Psoas muscle (tissue), 8 donors: ENCODE results near the gene MORN1. TPM values are rescaled to one million over a fixed set of nuclear protein-coding genes. Genes with fewer than 3 reads are reported as not detected.
"Not testable (repeated sequence)": the region's sequence is repeated elsewhere in the genome, so short reads cannot be mapped to it uniquely, and the experiment has no call there.

ENCODE experiments used
- ATAC-seq, 4 donors: fragments of 200-7000 bp; cut with Tn5 transposase; one replicate each; pipeline ENCODE4 v1.9.1; 2020; ENCODE audit warnings: moderate library complexity in 3 of 4, mild to moderate bottlenecking in 2 of 4
- DNase-seq, 2 donors: peaks; one replicate each; pipeline ENCODE4 v3.0.0-alpha.2; 2020
- H3K27ac ChIP-seq: fragments of 200-600 bp; one replicate; pipeline ENCODE4 v1.8.0; 2022
- H3K27me3 ChIP-seq, 3 donors: fragments of 200-600 bp in 1 of 3; one replicate each; pipeline versions ENCODE4 v1.6.1 to v1.8.0; 2013 to 2022; ENCODE audit warnings: low read length in 2 of 3, mild to moderate bottlenecking in 2 of 3, moderate library complexity in 1 of 3; ENCODE audit not compliant: insufficient read depth in 3 of 3
- H3K36me3 ChIP-seq, 2 donors: fragments of 200-600 bp in 1 of 2; one replicate each; pipeline versions ENCODE4 v1.6.1 to v1.8.0; 2013 to 2022; ENCODE audit warnings: low read depth in 1 of 2, mild to moderate bottlenecking in 1 of 2, moderate library complexity in 1 of 2; ENCODE audit not compliant: insufficient read depth in 1 of 2
- H3K4me1 ChIP-seq: fragments of 200-600 bp; one replicate; pipeline ENCODE4 v1.8.0; 2022
- H3K4me3 ChIP-seq: fragments of 200-600 bp; one replicate; pipeline ENCODE4 v1.8.0; 2022; ENCODE audit warnings: mild to moderate bottlenecking
- H3K9me3 ChIP-seq: fragments of 200-600 bp; one replicate; pipeline ENCODE4 v1.8.0; 2022
- CTCF ChIP-seq: fragments of 200-600 bp; IDR thresholded peaks from one replicate; pipeline ENCODE4 v1.8.0; 2022; ENCODE audit warnings: antibody characterized with exemption
- WGBS, 3 donors: extraction: QIAGEN DNeasy Blood & Tissue Kit; methylation state at CpG; one replicate each; pipeline versions ENCODE4 v1.1.6 to v1.1.7; 2013; 5-methylcytosine and 5-hydroxymethylcytosine counted together
- intact Hi-C, 2 donors: fragments of 100-400 bp; cut with DNase I; formaldehyde crosslinking; loops; one replicate each; pipeline versions ENCODE4 v1.11.0 to v1.14.2; 2022
- polyA plus RNA-seq, 3 donors: library from polyadenylated mRNA; stranded (reverse); fragments of 200-250 nt; gene quantifications; one replicate each; pipeline ENCODE4 v1.2.3, GENCODE V29; 2013
- total RNA-seq, 4 donors: library from RNA; stranded (reverse); fragmentation: NEBNext Ultra II Directional in 2 of 4; extraction: Animal tissue kit (Norgen Biotek cat#: 25700) in 2 of 4; gene quantifications; one replicate each; pipeline versions ENCODE4 v1.2.1 to v1.2.4, GENCODE V29; 2021 to 2023
- donor health status: healthy with polysubstance abuse.
- donor health status: DM: no; HTN: no; CAD: no; lungs with moderate emphysema.
- donor health status: Bipolar disorder and iron deficiency.
- donor health status: healthy.
- donor health status: DM: yes; HTN: yes; CAD: no.
- donor health status: DM: no; HTN: no; CAD: no.
- donor health status: DM: no; HTN: no; CAD: no.
- donor health status: DM: yes; HTN: yes; CAD: no.

MORN1 gene
- total and polyA plus RNA-seq, 7 donors: 1.2 to 7.3 (median 4.2) TPM

GRCh38 chr1:2330035-2330434 is 61.3 kb downstream of the MORN1 start:
- no peak for TF ChIP-seq CTCF
- Histone ChIP-seq H3K4me1 (peaks cover 8% of the 10 kb centered on the region), H3K9me3 (no peaks in the 10 kb centered on the region), H3K36me3 (no peaks in the 10 kb centered on the region), H3K4me3 (no peak overlapping the region), H3K27ac (no peak overlapping the region), H3K27me3 (peaks cover 0 to 13% (median 5%) of the 10 kb centered on the region in 3 donors)
- DNase-seq: no peak
- intact Hi-C loops: no loop called here
- 71 to 77% (median 72%) methylated on average over 10 to 12 of the region's 12 CpGs for WGBS, 3 donors
- ATAC-seq: no peak

GRCh38 chr1:2328676-2329455 is 62.5 kb downstream of the MORN1 start:
- TF ChIP-seq CTCF: no peak
- no peak overlapping the region for H3K4me3 ChIP-seq
- H3K27me3 ChIP-seq: peaks cover 0 to 13% (median 3%) of the 10 kb centered on the region in 3 donors
- 76 to 82% (median 79%) methylated on average over 24 of the region's 24 CpGs for WGBS, 3 donors
- no peaks in the 10 kb centered on the region for H3K9me3 ChIP-seq
- no peaks in the 10 kb centered on the region for H3K36me3 ChIP-seq
- no peak overlapping the region for H3K27ac ChIP-seq
- no peak for ATAC-seq
- DNase-seq: no peak
- peaks cover 8% of the 10 kb centered on the region for H3K4me1 ChIP-seq
- intact Hi-C loops: loop anchor here in 1 of 2 donors (5.0 kb wide), 1 partner anchor 48 kb away; no protein-coding TSS in a partner anchor

- 91 to 92% (median 91%) methylated on average over 22 of the region's 22 CpGs for WGBS, 3 donors
- H3K27me3 ChIP-seq: peaks cover 0 to 13% (median 2%) of the 10 kb centered on the region in 3 donors
- no peaks in the 10 kb centered on the region for H3K36me3 ChIP-seq
- no peak overlapping the region for H3K4me3 ChIP-seq
- no peaks in the 10 kb centered on the region for H3K9me3 ChIP-seq
- no peak for ATAC-seq
- H3K27ac ChIP-seq: no peak overlapping the region
- no peak for TF ChIP-seq CTCF
- intact Hi-C loops: loop anchor here in 1 of 2 donors (5.0 kb wide), 1 partner anchor 49 kb away; no protein-coding TSS in a partner anchor
- H3K4me1 ChIP-seq: peaks cover 8% of the 10 kb centered on the region
- DNase-seq: no peak
Measured at GRCh38 chr1:2327841-2328240, 63.5 kb downstream of the MORN1 start.

GRCh38 chr1:2327162-2327561 is 64.2 kb downstream of the MORN1 start:
- not testable (repeated sequence) for H3K36me3 ChIP-seq, DNase-seq, ATAC-seq, H3K9me3 ChIP-seq, H3K4me3 ChIP-seq, H3K27ac ChIP-seq
- H3K4me1 ChIP-seq: peaks cover 13% of the 10 kb centered on the region
- intact Hi-C loops: loop anchor here in 1 of 2 donors (5.0 kb wide), 1 partner anchor 50 kb away; no protein-coding TSS in a partner anchor
- peaks cover 0 to 19% (median 0%) of the 10 kb centered on the region in 3 donors for H3K27me3 ChIP-seq
- whole genome bisulfite sequencing, 3 donors: 98 to 100% (median 100%) methylated on average over 2 of the region's 2 CpGs

GRCh38 chr1:2326524-2326923 is 64.8 kb downstream of the MORN1 start:
- Histone ChIP-seq H3K36me3 (no peaks in the 10 kb centered on the region), H3K4me1 (peaks cover 19% of the 10 kb centered on the region), H3K4me3 (no peak overlapping the region), H3K27ac (no peak overlapping the region), H3K9me3 (no peaks in the 10 kb centered on the region), H3K27me3 (peaks cover 0 to 23% (median 0%) of the 10 kb centered on the region in 3 donors)
- no peak for TF ChIP-seq CTCF
- no peak for DNase-seq
- intact Hi-C loops: loop anchor here in 1 of 2 donors (5.0 kb wide), 1 partner anchor 51 kb away; no protein-coding TSS in a partner anchor
- WGBS, 3 donors: 40 to 51% (median 46%) methylated on average over 21 of the region's 21 CpGs
- ATAC-seq: no peak
